Subcutaneous adipose tissue (tissue), 4 donors: Measurements from ENCODE around the gene UBAC1. TPM values are rescaled to one million over a fixed set of nuclear protein-coding genes. Genes with fewer than 3 reads are reported as not detected.

Experiments
- CTCF ChIP-seq: fragments of 450-650 bp; IDR thresholded peaks from one replicate; pipeline ENCODE4 v1.5.1; 2016; ENCODE audit warnings: low read depth, mild to moderate bottlenecking, control low read depth, antibody characterized with exemption, moderate library complexity
- total RNA-seq, 4 donors: library from RNA; depleted of rRNA; stranded (reverse); fragments of >200 nt; gene quantifications; one replicate each; pipeline ENCODE4 v1.1.0, GENCODE V29; 2016

The UBAC1 gene
- total RNA-seq, 4 donors from 2014 or later: 32.4 to 56.9 (median 51.2) TPM

GRCh38 chr9:135983208-135984071 lies 22.3 kb upstream of the UBAC1 start:
- TF ChIP-seq CTCF: no peak

- TF ChIP-seq CTCF: no peak
Observed at GRCh38 chr9:135982499-135983207, 21.5 kb upstream of the UBAC1 start.

GRCh38 chr9:135980926-135981630 lies 19.9 kb upstream of the UBAC1 start:
- no peak for TF ChIP-seq CTCF

GRCh38 chr9:135979547-135980166 lies 18.5 kb upstream of the UBAC1 start:
- TF ChIP-seq CTCF: no peak

- TF ChIP-seq CTCF: no peak
Observed at GRCh38 chr9:135978642-135979546, 17.7 kb upstream of the UBAC1 start.

GRCh38 chr9:135976944-135977343 lies 15.8 kb upstream of the UBAC1 start:
- TF ChIP-seq CTCF: no peak
